GM13976 (cell line): Measurements from ENCODE around the gene RSPO3.
"Not testable (repeated sequence)": the region's sequence is repeated elsewhere in the genome, so short reads cannot be mapped to it uniquely, and the experiment has no call there.

Source experiments
- DNase-seq: peaks from one replicate; pipeline ENCODE4 v3.0.0; 2012; ENCODE audit warnings: low spot score
- in situ Hi-C: fragments of 300-500 bp; cut with MboI; formaldehyde crosslinking; loops from one replicate; pipeline ENCODE4 v1.12.0; 2022; ENCODE audit warnings: low sequenced_read_pairs, mixed read lengths, inconsistent platforms; ENCODE audit not compliant: unreplicated experiment
- TF ChIP-seq, protein P1 (sequence below): IDR thresholded peaks from 2 replicates; pipeline ENCODE4 v1.5.1; 2012; ENCODE audit warnings: borderline replicate concordance, mild to moderate bottlenecking; ENCODE audit not compliant: insufficient read depth; ENCODE audit errors: extremely low read depth, missing control alignments, control extremely low read depth

The RSPO3 gene

GRCh38 chr6:127094791-127095190 is 23.7 kb upstream of the RSPO3 start:
- no peak for DNase-seq
- in situ Hi-C loops = no loop called here
- TF ChIP-seq, protein P1, sequence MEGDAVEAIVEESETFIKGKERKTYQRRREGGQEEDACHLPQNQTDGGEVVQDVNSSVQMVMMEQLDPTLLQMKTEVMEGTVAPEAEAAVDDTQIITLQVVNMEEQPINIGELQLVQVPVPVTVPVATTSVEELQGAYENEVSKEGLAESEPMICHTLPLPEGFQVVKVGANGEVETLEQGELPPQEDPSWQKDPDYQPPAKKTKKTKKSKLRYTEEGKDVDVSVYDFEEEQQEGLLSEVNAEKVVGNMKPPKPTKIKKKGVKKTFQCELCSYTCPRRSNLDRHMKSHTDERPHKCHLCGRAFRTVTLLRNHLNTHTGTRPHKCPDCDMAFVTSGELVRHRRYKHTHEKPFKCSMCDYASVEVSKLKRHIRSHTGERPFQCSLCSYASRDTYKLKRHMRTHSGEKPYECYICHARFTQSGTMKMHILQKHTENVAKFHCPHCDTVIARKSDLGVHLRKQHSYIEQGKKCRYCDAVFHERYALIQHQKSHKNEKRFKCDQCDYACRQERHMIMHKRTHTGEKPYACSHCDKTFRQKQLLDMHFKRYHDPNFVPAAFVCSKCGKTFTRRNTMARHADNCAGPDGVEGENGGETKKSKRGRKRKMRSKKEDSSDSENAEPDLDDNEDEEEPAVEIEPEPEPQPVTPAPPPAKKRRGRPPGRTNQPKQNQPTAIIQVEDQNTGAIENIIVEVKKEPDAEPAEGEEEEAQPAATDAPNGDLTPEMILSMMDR = no peak

DNA sequence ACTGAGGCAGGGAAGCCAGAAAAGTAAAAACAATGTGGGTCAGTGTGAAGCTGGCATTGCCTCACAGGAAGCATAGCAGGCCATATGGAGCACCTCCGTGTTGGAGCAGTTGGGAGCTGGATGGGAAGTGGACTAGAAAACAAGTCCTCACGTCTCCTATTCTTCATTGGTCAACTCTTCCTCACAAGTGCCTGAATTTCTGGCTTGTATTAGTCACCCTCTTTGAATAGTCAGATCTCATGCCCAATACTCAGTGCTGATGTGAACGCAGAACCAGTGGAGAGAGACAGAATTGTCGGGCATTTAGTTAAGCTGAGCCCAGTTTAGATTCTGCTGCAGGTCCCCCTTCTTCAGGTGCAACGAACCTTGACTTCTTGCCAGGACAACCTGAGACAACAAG is 22.3 kb upstream of the RSPO3 start:
- TF ChIP-seq, protein P1 = no peak
- no peak for DNase-seq
- in situ Hi-C loops = no loop called here

DNA sequence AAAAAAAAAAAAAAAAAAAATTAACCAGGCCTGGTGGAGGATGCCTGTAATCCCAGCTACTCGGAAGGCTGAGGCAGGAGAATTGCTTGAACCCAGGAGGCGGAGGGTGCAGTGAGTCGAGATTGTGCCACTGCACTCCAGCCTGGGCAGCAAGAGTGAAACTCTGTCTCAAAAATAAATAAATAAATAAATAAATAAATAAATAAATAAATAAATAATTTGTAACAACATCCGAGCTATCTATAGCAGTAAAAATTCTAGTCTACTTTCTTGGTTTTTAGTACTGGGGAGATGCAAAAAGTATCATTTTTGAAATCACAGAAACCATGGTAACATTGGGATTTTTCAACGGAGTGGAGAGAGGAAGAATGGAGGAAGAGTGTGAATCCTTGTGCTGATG is 21.0 kb upstream of the RSPO3 start:
- in situ Hi-C loops, DNase-seq: not testable (repeated sequence)

GRCh38 chr6:127100510-127101140 is 17.8 kb upstream of the RSPO3 start:
- DNase-seq = no peak
- in situ Hi-C loops = no loop called here
- TF ChIP-seq, protein P1 = no peak

- DNase-seq = no peak
- in situ Hi-C loops = no loop called here
- TF ChIP-seq, protein P1 = no peak
Measured at GRCh38 chr6:127102299-127102698, 16.2 kb upstream of the RSPO3 start.

GRCh38 chr6:127102859-127103258 is 15.6 kb upstream of the RSPO3 start:
- no peak for DNase-seq
- in situ Hi-C loops = no loop called here

DNA sequence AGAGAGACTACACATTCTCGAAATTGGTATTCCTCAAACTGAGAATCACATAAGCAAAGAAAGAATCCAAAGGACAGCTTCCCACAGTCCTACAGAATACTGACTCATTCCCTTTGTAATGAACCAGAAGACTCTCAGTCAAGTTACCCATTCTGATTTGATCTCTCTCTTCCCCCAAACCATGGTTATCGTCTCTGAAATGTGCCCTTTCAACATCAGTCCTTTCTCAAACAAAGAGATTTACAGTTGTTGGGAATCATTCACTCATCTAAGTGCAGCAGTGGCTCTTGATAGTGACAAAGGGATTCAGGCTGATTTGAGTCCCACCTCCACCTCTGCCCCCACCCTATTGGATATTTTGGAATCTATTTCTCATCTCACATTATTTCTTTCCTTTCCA is 15.0 kb upstream of the RSPO3 start:
- TF ChIP-seq, protein P1 = no peak
- no peak for DNase-seq
- in situ Hi-C loops = no loop called here

More at GRCh38 chr6:127102859-127103258, 15.6 kb upstream of the RSPO3 start:
- TF ChIP-seq, protein P1 = no peak
